ENCODE measurements around the gene POPDC2. TPM values are rescaled to one million over a fixed set of nuclear protein-coding genes. Genes with fewer than 3 reads are reported as not detected.

Gene POPDC2
- total and polyA plus RNA-seq, 5 donors from 2014 or later: 1.9 to 5.5 (median 2.5) TPM

DNA sequence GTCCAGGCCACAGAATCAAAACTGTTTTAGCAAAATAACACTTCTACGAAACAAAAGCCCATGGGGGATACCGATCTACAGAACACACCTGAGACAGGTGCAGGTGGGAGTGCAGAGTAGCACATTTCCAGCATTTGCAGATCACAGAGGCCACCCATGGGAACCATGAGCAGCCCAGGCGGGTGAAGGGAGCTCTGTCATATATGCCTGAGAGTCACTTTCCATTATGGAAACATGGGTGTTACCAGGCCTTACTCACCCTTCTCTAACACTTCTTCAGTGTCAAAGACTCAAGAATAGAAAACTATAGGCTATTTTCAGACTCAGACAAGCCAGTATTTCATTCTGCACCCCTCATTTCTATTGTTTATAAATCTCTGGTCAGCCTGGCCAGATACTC, 59.2 kb downstream of the POPDC2 start:
- H3K9me3 Mint-ChIP-seq: peaks cover 0 to 1% (median 0%) of the 10 kb centered on the region in 7 donors
- no peak overlapping the region for H3K4me3 ChIP-seq (ENCODE audit: low read depth, low read length)
- H3K4me1 Mint-ChIP-seq: peaks cover 0 to 19% (median 7%) of the 10 kb centered on the region in 4 donors
- H3K9me3 ChIP-seq (ENCODE audit: control insufficient read depth in 2 of 2, low read length in 2 of 2): no peaks in the 10 kb centered on the region
- no peaks in the 10 kb centered on the region for H3K27me3 Mint-ChIP-seq
- H3K36me3 Mint-ChIP-seq: no peaks in the 10 kb centered on the region
- no peak for DNase-seq
- no peaks in the 10 kb centered on the region for H3K36me3 ChIP-seq (ENCODE audit: control insufficient read depth, insufficient read depth, low read length)
- H3K27ac Mint-ChIP-seq: peak overlapping the region in 1 of 3 donors; percentile 66
- H3K27ac ChIP-seq (ENCODE audit: insufficient read depth, low read length, poor library complexity, severe bottlenecking): no peak overlapping the region
- no peak for ATAC-seq (ENCODE audit: low read depth in 2 of 2)
- H3K4me3 Mint-ChIP-seq: no peak overlapping the region
- no peaks in the 10 kb centered on the region for H3K27me3 ChIP-seq (ENCODE audit: control insufficient read depth, insufficient read depth, low read length)
- no peaks in the 10 kb centered on the region for H3K4me1 ChIP-seq (ENCODE audit: control insufficient read depth, insufficient read depth, low read length, poor library complexity, severe bottlenecking)

DNA sequence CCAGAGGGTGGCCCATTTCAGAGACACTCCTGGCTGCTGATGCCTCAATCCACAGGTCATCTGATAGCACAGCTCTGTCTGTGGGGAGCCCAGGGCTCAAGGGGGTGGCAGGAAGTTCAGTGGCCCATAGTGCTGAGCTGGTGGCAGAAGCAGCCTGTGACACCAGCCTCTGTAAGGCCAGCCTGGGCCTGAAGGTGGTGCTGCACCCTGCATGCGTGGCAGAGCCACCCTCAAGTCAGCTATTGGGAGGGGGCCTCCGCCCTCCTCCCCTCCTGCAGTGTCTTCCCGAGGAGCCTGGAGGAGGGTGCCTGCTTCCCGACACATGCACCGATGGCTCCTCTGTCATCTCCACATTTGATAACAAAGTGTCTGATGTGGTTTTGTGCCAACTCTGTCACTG, 59.7 kb downstream of the POPDC2 start:
- ATAC-seq (ENCODE audit: low read depth in 2 of 2): peak; percentile 87
- Histone ChIP-seq H3K27me3 (ENCODE audit: control insufficient read depth, insufficient read depth, low read length) (no peaks in the 10 kb centered on the region), H3K4me1 (ENCODE audit: control insufficient read depth, insufficient read depth, low read length, poor library complexity, severe bottlenecking) (no peaks in the 10 kb centered on the region), H3K36me3 (ENCODE audit: control insufficient read depth, insufficient read depth, low read length) (no peaks in the 10 kb centered on the region), H3K27ac (ENCODE audit: insufficient read depth, low read length, poor library complexity, severe bottlenecking) (no peak overlapping the region), H3K4me3 (ENCODE audit: low read depth, low read length) (no peak overlapping the region), H3K9me3 (ENCODE audit: control insufficient read depth in 2 of 2, low read length in 2 of 2) (no peaks in the 10 kb centered on the region)
- H3K27ac Mint-ChIP-seq: peak overlapping the region in 1 of 3 donors; percentile 66
- H3K4me1 Mint-ChIP-seq: peaks cover 0 to 23% (median 7%) of the 10 kb centered on the region in 4 donors
- H3K9me3 Mint-ChIP-seq: peaks cover 0 to 1% (median 0%) of the 10 kb centered on the region in 7 donors
- H3K36me3 Mint-ChIP-seq: no peaks in the 10 kb centered on the region
- H3K27me3 Mint-ChIP-seq: no peaks in the 10 kb centered on the region
- no peak overlapping the region for H3K4me3 Mint-ChIP-seq
- peak; percentile 10 to 68 (median 11) for DNase-seq

DNA sequence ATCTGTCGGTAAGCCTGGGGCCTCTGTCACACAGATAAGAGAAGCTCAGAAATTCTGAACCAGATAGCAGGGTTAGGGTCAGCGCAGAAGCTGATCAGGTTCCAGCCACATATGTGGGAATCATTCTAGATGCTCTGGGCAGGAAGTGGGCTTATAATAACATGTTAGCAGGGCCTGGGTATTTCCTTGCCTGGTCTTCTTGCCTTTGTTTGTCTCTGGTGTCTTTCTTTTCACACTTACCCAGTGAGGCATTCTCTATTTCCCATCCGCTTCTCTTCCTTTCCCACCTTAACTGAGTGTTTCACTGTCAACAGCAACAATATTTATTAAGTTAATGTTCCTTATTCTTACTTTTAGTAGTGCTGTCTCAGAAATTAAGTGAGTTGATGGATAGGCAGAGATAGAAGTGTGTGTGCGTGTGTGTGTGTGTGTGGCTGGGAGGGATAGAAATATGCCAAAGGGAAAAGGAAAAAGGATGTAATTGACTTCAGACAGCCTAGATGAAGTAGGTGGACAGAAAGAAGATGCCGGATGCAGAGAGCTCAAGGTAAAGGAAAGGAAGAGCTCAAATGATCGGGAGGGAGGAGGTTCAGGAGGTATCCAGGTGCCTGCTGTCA, 60.7 kb downstream of the POPDC2 start:
- H3K4me3 Mint-ChIP-seq: no peak overlapping the region
- H3K36me3 ChIP-seq (ENCODE audit: control insufficient read depth, insufficient read depth, low read length): no peaks in the 10 kb centered on the region
- H3K4me1 ChIP-seq (ENCODE audit: control insufficient read depth, insufficient read depth, low read length, poor library complexity, severe bottlenecking): no peaks in the 10 kb centered on the region
- H3K27ac ChIP-seq (ENCODE audit: insufficient read depth, low read length, poor library complexity, severe bottlenecking): no peak overlapping the region
- H3K9me3 ChIP-seq (ENCODE audit: control insufficient read depth in 2 of 2, low read length in 2 of 2): no peaks in the 10 kb centered on the region
- H3K4me1 Mint-ChIP-seq: peaks cover 0 to 23% (median 7%) of the 10 kb centered on the region in 4 donors
- no peak for ATAC-seq (ENCODE audit: low read depth in 2 of 2)
- H3K4me3 ChIP-seq (ENCODE audit: low read depth, low read length): no peak overlapping the region
- no peak overlapping the region for H3K27ac Mint-ChIP-seq
- H3K27me3 Mint-ChIP-seq: no peaks in the 10 kb centered on the region
- no peaks in the 10 kb centered on the region for H3K36me3 Mint-ChIP-seq
- H3K27me3 ChIP-seq (ENCODE audit: control insufficient read depth, insufficient read depth, low read length): no peaks in the 10 kb centered on the region
- H3K9me3 Mint-ChIP-seq: peaks cover 0 to 1% (median 0%) of the 10 kb centered on the region in 7 donors
- no peak for DNase-seq

- no peak overlapping the region for H3K27ac Mint-ChIP-seq
- no peaks in the 10 kb centered on the region for H3K27me3 ChIP-seq (ENCODE audit: control insufficient read depth, insufficient read depth, low read length)
- no peak for ATAC-seq (ENCODE audit: low read depth in 2 of 2)
- no peak overlapping the region for H3K4me3 ChIP-seq (ENCODE audit: low read depth, low read length)
- H3K27ac ChIP-seq (ENCODE audit: insufficient read depth, low read length, poor library complexity, severe bottlenecking): no peak overlapping the region
- H3K9me3 ChIP-seq (ENCODE audit: control insufficient read depth in 2 of 2, low read length in 2 of 2): no peaks in the 10 kb centered on the region
- H3K36me3 ChIP-seq (ENCODE audit: control insufficient read depth, insufficient read depth, low read length): no peaks in the 10 kb centered on the region
- no peaks in the 10 kb centered on the region for H3K36me3 Mint-ChIP-seq
- no peaks in the 10 kb centered on the region for H3K4me1 ChIP-seq (ENCODE audit: control insufficient read depth, insufficient read depth, low read length, poor library complexity, severe bottlenecking)
- H3K9me3 Mint-ChIP-seq: peaks cover 0 to 1% (median 0%) of the 10 kb centered on the region in 7 donors
- no peak overlapping the region for H3K4me3 Mint-ChIP-seq
- DNase-seq: no peak
- no peaks in the 10 kb centered on the region for H3K27me3 Mint-ChIP-seq
- H3K4me1 Mint-ChIP-seq: peaks cover 0 to 23% (median 7%) of the 10 kb centered on the region in 4 donors
These were observed 61.8 kb downstream of the POPDC2 start for GRCh38 chr3:119598410-119599098.

GRCh38 chr3:119597548-119598288, 62.7 kb downstream of the POPDC2 start, which contains the start of gene PLA1A:
Gene PLA1A, plus strand, starts transcription at chr3:119597885. Its CDS starts 29 bp downstream, at chr3:119597914.
- H3K36me3 ChIP-seq (ENCODE audit: control insufficient read depth, insufficient read depth, low read length): no peaks in the 10 kb centered on the region
- H3K4me3 ChIP-seq (ENCODE audit: low read depth, low read length): no peak within 1 kb of the TSS
- H3K27ac ChIP-seq (ENCODE audit: insufficient read depth, low read length, poor library complexity, severe bottlenecking): no peak within 1 kb of the TSS
- H3K9me3 ChIP-seq (ENCODE audit: control insufficient read depth in 2 of 2, low read length in 2 of 2): no peaks in the 10 kb centered on the region
- DNase-seq (no peak), ATAC-seq (ENCODE audit: low read depth in 2 of 2) (no peak)
- Mint-ChIP-seq H3K27me3 (no peaks in the 10 kb centered on the region), H3K4me1 (peaks cover 0 to 23% (median 7%) of the 10 kb centered on the region in 4 donors), H3K27ac (no peak within 1 kb of the TSS), H3K36me3 (no peaks in the 10 kb centered on the region), H3K9me3 (peaks cover 0 to 1% (median 0%) of the 10 kb centered on the region in 7 donors), H3K4me3 (no peak within 1 kb of the TSS)
- no peaks in the 10 kb centered on the region for H3K4me1 ChIP-seq (ENCODE audit: control insufficient read depth, insufficient read depth, low read length, poor library complexity, severe bottlenecking)
- H3K27me3 ChIP-seq (ENCODE audit: control insufficient read depth, insufficient read depth, low read length): no peaks in the 10 kb centered on the region

DNA sequence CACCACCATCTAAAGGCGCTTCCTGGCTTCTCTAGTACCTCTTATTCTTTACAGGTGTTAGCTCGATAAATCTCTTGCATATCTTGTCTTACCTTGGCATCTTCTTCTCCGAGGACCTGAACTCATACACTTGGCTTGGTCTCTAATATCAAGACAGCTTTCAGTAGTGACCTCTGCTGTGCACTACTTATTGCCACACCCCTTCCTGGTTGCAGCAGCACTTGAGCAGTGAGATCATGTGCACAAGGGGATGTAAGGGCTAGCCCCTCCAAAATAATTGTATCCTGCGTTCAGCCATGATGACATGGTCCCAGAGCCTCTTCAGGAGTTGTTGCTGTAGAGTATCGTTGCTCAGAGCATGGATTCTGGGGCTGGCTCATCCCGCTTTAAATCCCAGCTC, 64.0 kb downstream of the POPDC2 start:
- H3K27me3 Mint-ChIP-seq: no peaks in the 10 kb centered on the region
- no peaks in the 10 kb centered on the region for H3K4me1 ChIP-seq (ENCODE audit: control insufficient read depth, insufficient read depth, low read length, poor library complexity, severe bottlenecking)
- no peak overlapping the region for H3K27ac Mint-ChIP-seq
- ATAC-seq (ENCODE audit: low read depth in 2 of 2) (no peak), DNase-seq (no peak)
- H3K9me3 ChIP-seq (ENCODE audit: control insufficient read depth in 2 of 2, low read length in 2 of 2): no peaks in the 10 kb centered on the region
- no peak overlapping the region for H3K4me3 ChIP-seq (ENCODE audit: low read depth, low read length)
- H3K27ac ChIP-seq (ENCODE audit: insufficient read depth, low read length, poor library complexity, severe bottlenecking): no peak overlapping the region
- H3K4me1 Mint-ChIP-seq: peaks cover 0 to 23% (median 7%) of the 10 kb centered on the region in 4 donors
- H3K27me3 ChIP-seq (ENCODE audit: control insufficient read depth, insufficient read depth, low read length): no peaks in the 10 kb centered on the region
- no peaks in the 10 kb centered on the region for H3K36me3 ChIP-seq (ENCODE audit: control insufficient read depth, insufficient read depth, low read length)
- H3K9me3 Mint-ChIP-seq: no peaks in the 10 kb centered on the region
- no peaks in the 10 kb centered on the region for H3K36me3 Mint-ChIP-seq
- H3K4me3 Mint-ChIP-seq: peak overlapping the region in 1 of 4 donors; percentile 13

GRCh38 chr3:119595639-119596334, 64.6 kb downstream of the POPDC2 start:
- ATAC-seq (ENCODE audit: low read depth in 2 of 2) (no peak), DNase-seq (no peak)
- Histone ChIP-seq H3K36me3 (ENCODE audit: control insufficient read depth, insufficient read depth, low read length) (no peaks in the 10 kb centered on the region), H3K9me3 (ENCODE audit: control insufficient read depth in 2 of 2, low read length in 2 of 2) (no peaks in the 10 kb centered on the region), H3K27ac (ENCODE audit: insufficient read depth, low read length, poor library complexity, severe bottlenecking) (no peak overlapping the region), H3K4me1 (ENCODE audit: control insufficient read depth, insufficient read depth, low read length, poor library complexity, severe bottlenecking) (no peaks in the 10 kb centered on the region), H3K4me3 (ENCODE audit: low read depth, low read length) (no peak overlapping the region), H3K27me3 (ENCODE audit: control insufficient read depth, insufficient read depth, low read length) (no peaks in the 10 kb centered on the region)
- no peak overlapping the region for H3K27ac Mint-ChIP-seq
- no peaks in the 10 kb centered on the region for H3K27me3 Mint-ChIP-seq
- peaks cover 0 to 19% (median 5%) of the 10 kb centered on the region in 4 donors for H3K4me1 Mint-ChIP-seq
- H3K9me3 Mint-ChIP-seq: no peaks in the 10 kb centered on the region
- H3K36me3 Mint-ChIP-seq: no peaks in the 10 kb centered on the region
- H3K4me3 Mint-ChIP-seq: no peak overlapping the region

All from CD4-positive, CD25-positive, alpha-beta regulatory T cell (primary cell).